H9 (cell line): ENCODE results near the gene KRTAP10-9. TPM values are rescaled to one million over a fixed set of nuclear protein-coding genes. Genes with fewer than 3 reads are reported as not detected.
"Not testable (repeated sequence)": the region's sequence is repeated elsewhere in the genome, so short reads cannot be mapped to it uniquely, and the experiment has no call there.

Experiments used
- DNase-seq: peaks from one replicate; pipeline ENCODE4 v3.0.0-alpha.2; 2017
- H2AFZ ChIP-seq: one replicate; pipeline ENCODE4 v1.6.1; 2013; ENCODE audit warnings: mild to moderate bottlenecking, low read length, control low read depth, moderate library complexity
- H2AK5ac ChIP-seq: 2 replicates; pipeline ENCODE4 v1.6.1; 2013; ENCODE audit warnings: low read length, control low read depth, mixed read lengths; ENCODE audit not compliant: insufficient read length
- H2BK120ac ChIP-seq: one replicate; pipeline ENCODE4 v1.6.1; 2013; ENCODE audit warnings: low read depth, mild to moderate bottlenecking, low read length, control low read depth, inconsistent platforms; ENCODE audit not compliant: poor library complexity, severe bottlenecking
- H2BK12ac ChIP-seq: 2 replicates; pipeline ENCODE4 v1.6.1; 2013; ENCODE audit warnings: low read length, control low read depth, mixed read lengths, low read depth; ENCODE audit not compliant: insufficient read length
- H2BK15ac ChIP-seq: 2 replicates; pipeline ENCODE4 v1.6.1; 2013; ENCODE audit warnings: low read depth, low read length, control low read depth
- H2BK20ac ChIP-seq: one replicate; pipeline ENCODE4 v1.6.1; 2013; ENCODE audit warnings: low read depth, mild to moderate bottlenecking, low read length, control low read depth, inconsistent platforms; ENCODE audit not compliant: poor library complexity, severe bottlenecking
- H2BK5ac ChIP-seq: 2 replicates; pipeline ENCODE4 v1.6.1; 2013; ENCODE audit warnings: low read length, control low read depth, mixed read lengths; ENCODE audit not compliant: insufficient read length
- H3K14ac ChIP-seq: 2 replicates; pipeline ENCODE4 v1.6.1; 2013; ENCODE audit warnings: low read length, control low read depth; ENCODE audit not compliant: insufficient read depth
- H3K18ac ChIP-seq: 2 replicates; pipeline ENCODE4 v1.6.1; 2013; ENCODE audit warnings: low read depth, mild to moderate bottlenecking, mixed read lengths, low read length, control low read depth; ENCODE audit not compliant: insufficient read length
- H3K23ac ChIP-seq: 2 replicates; pipeline ENCODE4 v1.6.1; 2013; ENCODE audit warnings: low read length, control low read depth, mixed read lengths, low read depth; ENCODE audit not compliant: insufficient read length
- H3K23me2 ChIP-seq: 2 replicates; pipeline ENCODE4 v1.6.1; 2013; ENCODE audit warnings: low read depth, mild to moderate bottlenecking, mixed read lengths, low read length, control low read depth; ENCODE audit not compliant: insufficient read length, poor library complexity, severe bottlenecking
- H3K27ac ChIP-seq: 2 replicates; pipeline ENCODE4 v1.5.1; 2013; ENCODE audit warnings: low read length, control low read depth, mixed read lengths, low read depth; ENCODE audit not compliant: insufficient read length
- H3K27me3 ChIP-seq: 2 replicates; pipeline ENCODE4 v1.6.1; 2013; ENCODE audit warnings: low read length, control low read depth, inconsistent platforms; ENCODE audit not compliant: insufficient read depth
- H3K4ac ChIP-seq: 2 replicates; pipeline ENCODE4 v1.6.1; 2013; ENCODE audit warnings: low read depth, mild to moderate bottlenecking, control low read depth, inconsistent platforms, low read length, moderate library complexity
- H3K4me1 ChIP-seq: 2 replicates; pipeline ENCODE4 v1.6.1; 2013; ENCODE audit warnings: low read length, control low read depth, inconsistent platforms; ENCODE audit not compliant: insufficient read depth
- H3K4me2 ChIP-seq: 2 replicates; pipeline ENCODE4 v1.6.1; 2013; ENCODE audit warnings: low read length, control low read depth, mixed read lengths; ENCODE audit not compliant: insufficient read length, insufficient read depth
- H3K56ac ChIP-seq: 2 replicates; pipeline ENCODE4 v1.6.1; 2013; ENCODE audit warnings: low read depth, mild to moderate bottlenecking, mixed read lengths, low read length, control low read depth; ENCODE audit not compliant: insufficient read length
- H3K79me1 ChIP-seq: 2 replicates; pipeline ENCODE4 v1.6.1; 2013; ENCODE audit warnings: low read depth, mild to moderate bottlenecking, moderate library complexity, low read length, control low read depth, inconsistent platforms; ENCODE audit not compliant: insufficient read depth, poor library complexity, severe bottlenecking
- H3K79me2 ChIP-seq: 2 replicates; pipeline ENCODE4 v1.6.1; 2013; ENCODE audit warnings: low read length, control low read depth, inconsistent platforms; ENCODE audit not compliant: insufficient read depth
- H3K9ac ChIP-seq: 2 replicates; pipeline ENCODE4 v1.6.1; 2013; ENCODE audit warnings: low read length, control low read depth, mixed read lengths; ENCODE audit not compliant: insufficient read length; ENCODE audit errors: extremely low read depth
- H3K9me3 ChIP-seq: one replicate; pipeline ENCODE4 v1.6.1; 2013; ENCODE audit warnings: low read depth, low read length, inconsistent platforms; ENCODE audit not compliant: control insufficient read depth
- H3T11ph ChIP-seq: one replicate; pipeline ENCODE4 v1.6.1; 2013; ENCODE audit warnings: mild to moderate bottlenecking, low read length, control low read depth, inconsistent platforms
- H4K20me1 ChIP-seq: one replicate; pipeline ENCODE4 v1.6.1; 2013; ENCODE audit not compliant: control insufficient read depth, insufficient read length, insufficient read depth
- H4K5ac ChIP-seq: 2 replicates; pipeline ENCODE4 v1.6.1; 2013; ENCODE audit warnings: low read depth, mild to moderate bottlenecking, mixed read lengths, low read length, control low read depth; ENCODE audit not compliant: insufficient read length
- H4K8ac ChIP-seq: replicated peaks from 2 replicates; pipeline ENCODE4 v1.6.1; 2013; ENCODE audit warnings: low read length, control low read depth, mixed read lengths, low read depth; ENCODE audit not compliant: insufficient read length
- H4K91ac ChIP-seq: 2 replicates; pipeline ENCODE4 v1.6.1; 2013; ENCODE audit warnings: low read depth, mild to moderate bottlenecking, moderate library complexity, mixed read lengths, low read length, control low read depth; ENCODE audit not compliant: insufficient read length
- H3K27ac Mint-ChIP-seq, 3 experiments: 2 replicates in 2 of 3; 3 replicates in 1 of 3; pipeline ENCODE4 v1.8.0; 2020 to 2021; ENCODE audit warnings: mixed read lengths in 3 of 3, mild to moderate bottlenecking in 1 of 3, moderate library complexity in 1 of 3
- H3K27me3 Mint-ChIP-seq: 2 replicates; pipeline ENCODE4 v1.8.0; 2021; ENCODE audit warnings: low read depth, mild to moderate bottlenecking, moderate library complexity, mixed read lengths
- H3K36me3 Mint-ChIP-seq, 3 experiments: 2 replicates in 2 of 3; 3 replicates in 1 of 3; pipeline ENCODE4 v1.8.0; 2020 to 2021; ENCODE audit warnings: low read depth in 3 of 3, mixed read lengths in 3 of 3; ENCODE audit not compliant: insufficient read depth in 1 of 3
- H3K4me1 Mint-ChIP-seq, 2 experiments: 2 replicates each; pipeline ENCODE4 v1.8.0; 2020; ENCODE audit warnings: mixed read lengths in 2 of 2
- H3K4me3 Mint-ChIP-seq, 2 experiments: 2 replicates in 1 of 2; 3 replicates in 1 of 2; pipeline ENCODE4 v1.8.0; 2020 to 2021; ENCODE audit warnings: mild to moderate bottlenecking in 2 of 2, mixed read lengths in 2 of 2, moderate library complexity in 1 of 2
- H3K9me3 Mint-ChIP-seq, 2 experiments: 2 replicates in 1 of 2; 3 replicates in 1 of 2; pipeline ENCODE4 v1.8.0; 2020; ENCODE audit warnings: mild to moderate bottlenecking in 2 of 2, mixed read lengths in 2 of 2, moderate library complexity in 1 of 2
- WGBS: extraction: QIAGEN DNeasy Blood & Tissue Kit; methylation state at CpG from one replicate; pipeline ENCODE4 v1.1.7; 2013; ENCODE audit warnings: missing lambda C conversion rate, low lambda C conversion rate, mixed read lengths; ENCODE audit not compliant: insufficient read length; ENCODE audit errors: extremely low coverage; 5-methylcytosine and 5-hydroxymethylcytosine counted together
- total RNA-seq: library from RNA; stranded (reverse); gene quantifications from 2 replicates; pipeline ENCODE4 v1.2.1, GENCODE V29; 2021

Gene KRTAP10-9
- total RNA-seq, 1 experiment from 2014 or later, result not detected

DNA sequence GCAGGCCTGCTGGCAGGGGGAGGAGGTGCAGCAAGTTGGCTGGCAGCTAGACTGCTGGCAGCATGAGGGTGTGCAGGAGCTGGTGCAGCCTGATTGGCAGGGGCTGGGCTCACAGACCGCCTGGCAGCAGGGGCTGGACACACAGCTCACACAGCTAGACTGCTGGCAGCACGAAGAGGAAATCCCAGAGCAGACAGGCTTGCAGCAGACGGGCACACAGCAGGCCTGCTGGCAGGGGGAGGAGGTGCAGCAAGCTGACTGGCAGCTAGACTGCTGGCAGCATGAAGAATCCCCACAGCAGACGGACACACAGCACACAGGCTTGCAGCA, 35.1 kb upstream of the KRTAP10-9 start:
- H3K4me1 Mint-ChIP-seq, result peaks cover 27% of the 10 kb centered on the region in 2 experiments
- H2BK5ac ChIP-seq, H3K27me3 ChIP-seq, H3K23ac ChIP-seq, H2BK12ac ChIP-seq, H3K23me2 ChIP-seq, H3K4me3 Mint-ChIP-seq, H3K18ac ChIP-seq, H2BK15ac ChIP-seq, H3K27ac Mint-ChIP-seq, H3K79me1 ChIP-seq, H2AFZ ChIP-seq, H2BK120ac ChIP-seq, H2BK20ac ChIP-seq, H4K91ac ChIP-seq, H3K9me3 ChIP-seq, DNase-seq, H3K36me3 Mint-ChIP-seq, H3K4me1 ChIP-seq, H3T11ph ChIP-seq, H2AK5ac ChIP-seq, H3K9ac ChIP-seq, H3K14ac ChIP-seq, H3K27ac ChIP-seq, H4K8ac ChIP-seq, H3K27me3 Mint-ChIP-seq, H3K4ac ChIP-seq, H4K5ac ChIP-seq, H3K56ac ChIP-seq, H3K4me2 ChIP-seq, H4K20me1 ChIP-seq, H3K9me3 Mint-ChIP-seq, H3K79me2 ChIP-seq: not testable (repeated sequence)
- no CpG with 5 or more reads among the region's 4 CpGs for WGBS
